Liver (tissue), 9 donors: ENCODE results near the gene CIITA. TPM values are rescaled to one million over a fixed set of nuclear protein-coding genes. Genes with fewer than 3 reads are reported as not detected.
A peak's percentile ranks its signal among the peaks of the same experiment; 100 is the strongest.

Source experiments
- DNase-seq: peaks from one replicate; pipeline ENCODE4 v3.0.0-alpha.2; 2017; ENCODE audit warnings: low spot score
- H3K27ac ChIP-seq, 2 donors: one replicate each; pipeline ENCODE4 v1.7.0; 2013; ENCODE audit warnings: inconsistent platforms in 2 of 2, low read length in 2 of 2, control low read depth in 1 of 2, low read depth in 1 of 2, mild to moderate bottlenecking in 1 of 2
- H3K27me3 ChIP-seq, 4 donors: one replicate each; pipeline versions ENCODE4 v1.6.1 to v1.7.0; 2013; ENCODE audit warnings: low read length in 3 of 4, inconsistent platforms in 1 of 4, mild to moderate bottlenecking in 1 of 4, moderate library complexity in 1 of 4; ENCODE audit not compliant: control insufficient read depth in 4 of 4, insufficient read depth in 4 of 4
- H3K36me3 ChIP-seq, 4 donors: one replicate each; pipeline versions ENCODE4 v1.6.1 to v1.7.0; 2013; ENCODE audit warnings: low read length in 3 of 4, mild to moderate bottlenecking in 3 of 4, low read depth in 1 of 4, moderate library complexity in 1 of 4; ENCODE audit not compliant: control insufficient read depth in 4 of 4, insufficient read depth in 3 of 4
- H3K4me1 ChIP-seq, 4 donors: one replicate each; pipeline versions ENCODE4 v1.6.1 to v1.7.0; 2013; ENCODE audit warnings: low read length in 3 of 4, mild to moderate bottlenecking in 3 of 4, moderate library complexity in 1 of 4; ENCODE audit not compliant: control insufficient read depth in 4 of 4, insufficient read depth in 4 of 4
- H3K4me3 ChIP-seq, 3 donors: one replicate each; pipeline versions ENCODE4 v1.6.1 to v1.7.0; 2013; ENCODE audit warnings: low read length in 3 of 3, control low read depth in 1 of 3, low read depth in 1 of 3, mild to moderate bottlenecking in 1 of 3
- H3K9ac ChIP-seq, 2 donors: one replicate each; pipeline ENCODE4 v1.7.0; 2013; ENCODE audit warnings: low read length in 2 of 2, mild to moderate bottlenecking in 2 of 2, moderate library complexity in 2 of 2, control low read depth in 1 of 2, low read depth in 1 of 2
- H3K9me3 ChIP-seq, 4 donors: one replicate each; pipeline versions ENCODE4 v1.6.1 to v1.7.0; 2013; ENCODE audit warnings: low read length in 3 of 4; ENCODE audit not compliant: control insufficient read depth in 4 of 4
- EGR1 ChIP-seq, 2 donors: IDR thresholded peaks; 2 replicates each; pipeline ENCODE4 v1.6.1; 2016 to 2018; ENCODE audit warnings: antibody characterized with exemption in 2 of 2, low read depth in 2 of 2
- FOXA2 ChIP-seq: IDR thresholded peaks from 2 replicates; pipeline ENCODE4 v1.6.1; 2016; ENCODE audit warnings: antibody characterized with exemption
- HNF4A ChIP-seq, 2 donors: conservative IDR thresholded peaks; 2 replicates each; pipeline ENCODE4 v1.6.1; 2016; ENCODE audit warnings: antibody characterized with exemption in 2 of 2, mild to moderate bottlenecking in 2 of 2
- HNF4G ChIP-seq: IDR thresholded peaks from 2 replicates; pipeline ENCODE4 v1.6.1; 2016; ENCODE audit warnings: antibody characterized with exemption
- JUND ChIP-seq, 2 donors: IDR thresholded peaks; 2 replicates each; pipeline ENCODE4 v1.6.1; 2016; ENCODE audit warnings: antibody characterized with exemption in 2 of 2
- NR2F2 ChIP-seq: IDR thresholded peaks from 2 replicates; pipeline ENCODE4 v1.6.1; 2016; ENCODE audit warnings: antibody characterized with exemption
- RAD21 ChIP-seq, 2 donors: IDR thresholded peaks; 2 replicates each; pipeline ENCODE4 v1.6.1; 2016; ENCODE audit warnings: antibody characterized with exemption in 2 of 2, mild to moderate bottlenecking in 2 of 2
- RXRA ChIP-seq, 2 donors: IDR thresholded peaks; 2 replicates each; pipeline ENCODE4 v1.6.1; 2017 to 2018; ENCODE audit warnings: antibody characterized with exemption in 2 of 2, mild to moderate bottlenecking in 1 of 2
- SP1 ChIP-seq: IDR thresholded peaks from 2 replicates; pipeline ENCODE4 v1.6.1; 2018; ENCODE audit warnings: antibody characterized with exemption, mild to moderate bottlenecking
- TAF1 ChIP-seq: conservative IDR thresholded peaks from 2 replicates; pipeline ENCODE4 v1.6.1; 2016; ENCODE audit warnings: antibody characterized with exemption, mild to moderate bottlenecking
- YY1 ChIP-seq: IDR thresholded peaks from 2 replicates; pipeline ENCODE4 v1.6.1; 2016; ENCODE audit warnings: antibody characterized with exemption, mild to moderate bottlenecking
- WGBS: extraction: QIAGEN DNeasy Blood & Tissue Kit; methylation state at CpG from one replicate; pipeline ENCODE4 v1.1.7; 2013; 5-methylcytosine and 5-hydroxymethylcytosine counted together
- polyA plus RNA-seq, 2 donors: library from polyadenylated mRNA; stranded (reverse) in 1 of 2; unstranded in 1 of 2; fragments of 200-250 nt in 1 of 2; fragments of >200 nt in 1 of 2; fragmentation: Nextera tagmentation in 1 of 2; extraction: Ambion mirVana in 1 of 2; gene quantifications; one replicate each; pipeline versions ENCODE4 v1.2.1 to v1.2.3, GENCODE V29; 2013 to 2015
- total RNA-seq, 2 donors: library from RNA; depleted of rRNA; stranded (reverse); fragments of >200 nt; gene quantifications; one replicate each; pipeline ENCODE4 v1.2.3, GENCODE V29; 2014
- TF ChIP-seq, protein P1 (sequence below): IDR thresholded peaks from 2 replicates; pipeline ENCODE4 v1.6.1; 2016; ENCODE audit warnings: antibody characterized with exemption
- TF ChIP-seq, protein P2 (sequence below): fragments of 150-350 bp; IDR thresholded peaks from 2 replicates; pipeline ENCODE4 v1.5.1; 2017; ENCODE audit warnings: improper control_type of control experiment, low read depth, low read length; ENCODE audit not compliant: missing input control
- TF ChIP-seq, protein P3 (sequence below): IDR thresholded peaks from 2 replicates; pipeline ENCODE4 v1.6.1; 2016; ENCODE audit warnings: antibody characterized with exemption
- TF ChIP-seq, protein P4 (sequence below): IDR thresholded peaks from 2 replicates; pipeline ENCODE4 v1.6.1; 2016; ENCODE audit warnings: antibody characterized with exemption, mild to moderate bottlenecking
- donor health status: healthy.
- donor health status: healthy.
- donor health status: healthy.
- donor health status: healthy.
- donor health status: healthy.

The CIITA gene
- total and polyA plus RNA-seq, 4 donors: 1.6 to 4.2 (median 2.2) TPM

DNA sequence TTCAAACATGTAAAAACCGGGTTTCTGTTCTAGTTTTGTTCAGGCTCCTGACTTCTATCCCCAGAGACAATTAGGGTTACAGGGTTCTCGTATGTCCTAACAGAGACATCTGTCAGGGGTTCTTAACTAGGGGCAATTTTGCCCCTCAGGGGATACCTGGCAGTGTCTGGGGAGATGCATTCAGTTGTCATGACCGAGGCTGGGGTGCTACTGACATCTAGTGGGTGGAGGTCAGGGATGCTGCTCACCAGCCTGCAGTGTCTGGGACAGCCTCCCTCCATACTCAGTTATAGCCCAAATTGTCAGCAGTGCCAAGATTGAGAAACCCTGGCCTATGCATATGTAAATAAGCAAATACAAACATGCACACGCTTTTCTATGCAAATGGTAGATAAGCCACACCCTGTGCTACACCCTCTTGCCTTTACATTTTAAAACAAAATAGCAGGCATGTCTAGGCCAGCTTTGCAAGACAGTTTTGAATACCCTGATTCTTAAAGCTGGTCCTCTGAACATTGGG lies 104.8 kb downstream of the CIITA start:
- WGBS: 87% methylated on average over 4 of the region's 4 CpGs
- Histone ChIP-seq H3K4me1 (peaks cover 0 to 11% (median 4%) of the 10 kb centered on the region in 4 donors), H3K9me3 (no peaks in the 10 kb centered on the region), H3K27me3 (no peaks in the 10 kb centered on the region), H3K27ac (peak overlapping the region in 1 of 2 donors; percentile 0), H3K36me3 (peaks cover 0 to 7% (median 4%) of the 10 kb centered on the region in 4 donors), H3K9ac (no peak overlapping the region), H3K4me3 (no peak overlapping the region)
- peak; percentile 54 for DNase-seq
- TF ChIP-seq RAD21 (IDR thresholded peaks at IDR 0.05) (peak in 1 of 2 donors; percentile 56), RXRA (IDR thresholded peaks at IDR 0.05) (no peak), HNF4G (no peak), NR2F2 (no peak), HNF4A (conservative IDR thresholded peaks at IDR 0.05) (no peak), TAF1 (no peak), SP1 (no peak), JUND (IDR thresholded peaks at IDR 0.05) (no peak), FOXA2 (no peak), YY1 (no peak), EGR1 (IDR thresholded peaks at IDR 0.05; ENCODE audit: low read depth in 2 of 2) (no peak)
- TF ChIP-seq, protein P1, sequence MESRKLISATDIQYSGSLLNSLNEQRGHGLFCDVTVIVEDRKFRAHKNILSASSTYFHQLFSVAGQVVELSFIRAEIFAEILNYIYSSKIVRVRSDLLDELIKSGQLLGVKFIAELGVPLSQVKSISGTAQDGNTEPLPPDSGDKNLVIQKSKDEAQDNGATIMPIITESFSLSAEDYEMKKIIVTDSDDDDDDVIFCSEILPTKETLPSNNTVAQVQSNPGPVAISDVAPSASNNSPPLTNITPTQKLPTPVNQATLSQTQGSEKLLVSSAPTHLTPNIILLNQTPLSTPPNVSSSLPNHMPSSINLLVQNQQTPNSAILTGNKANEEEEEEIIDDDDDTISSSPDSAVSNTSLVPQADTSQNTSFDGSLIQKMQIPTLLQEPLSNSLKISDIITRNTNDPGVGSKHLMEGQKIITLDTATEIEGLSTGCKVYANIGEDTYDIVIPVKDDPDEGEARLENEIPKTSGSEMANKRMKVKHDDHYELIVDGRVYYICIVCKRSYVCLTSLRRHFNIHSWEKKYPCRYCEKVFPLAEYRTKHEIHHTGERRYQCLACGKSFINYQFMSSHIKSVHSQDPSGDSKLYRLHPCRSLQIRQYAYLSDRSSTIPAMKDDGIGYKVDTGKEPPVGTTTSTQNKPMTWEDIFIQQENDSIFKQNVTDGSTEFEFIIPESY: no peak
- TF ChIP-seq, protein P2, sequence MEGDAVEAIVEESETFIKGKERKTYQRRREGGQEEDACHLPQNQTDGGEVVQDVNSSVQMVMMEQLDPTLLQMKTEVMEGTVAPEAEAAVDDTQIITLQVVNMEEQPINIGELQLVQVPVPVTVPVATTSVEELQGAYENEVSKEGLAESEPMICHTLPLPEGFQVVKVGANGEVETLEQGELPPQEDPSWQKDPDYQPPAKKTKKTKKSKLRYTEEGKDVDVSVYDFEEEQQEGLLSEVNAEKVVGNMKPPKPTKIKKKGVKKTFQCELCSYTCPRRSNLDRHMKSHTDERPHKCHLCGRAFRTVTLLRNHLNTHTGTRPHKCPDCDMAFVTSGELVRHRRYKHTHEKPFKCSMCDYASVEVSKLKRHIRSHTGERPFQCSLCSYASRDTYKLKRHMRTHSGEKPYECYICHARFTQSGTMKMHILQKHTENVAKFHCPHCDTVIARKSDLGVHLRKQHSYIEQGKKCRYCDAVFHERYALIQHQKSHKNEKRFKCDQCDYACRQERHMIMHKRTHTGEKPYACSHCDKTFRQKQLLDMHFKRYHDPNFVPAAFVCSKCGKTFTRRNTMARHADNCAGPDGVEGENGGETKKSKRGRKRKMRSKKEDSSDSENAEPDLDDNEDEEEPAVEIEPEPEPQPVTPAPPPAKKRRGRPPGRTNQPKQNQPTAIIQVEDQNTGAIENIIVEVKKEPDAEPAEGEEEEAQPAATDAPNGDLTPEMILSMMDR: peak; percentile 14
- TF ChIP-seq, protein P3, sequence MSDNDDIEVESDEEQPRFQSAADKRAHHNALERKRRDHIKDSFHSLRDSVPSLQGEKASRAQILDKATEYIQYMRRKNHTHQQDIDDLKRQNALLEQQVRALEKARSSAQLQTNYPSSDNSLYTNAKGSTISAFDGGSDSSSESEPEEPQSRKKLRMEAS: no peak
- TF ChIP-seq, protein P4, sequence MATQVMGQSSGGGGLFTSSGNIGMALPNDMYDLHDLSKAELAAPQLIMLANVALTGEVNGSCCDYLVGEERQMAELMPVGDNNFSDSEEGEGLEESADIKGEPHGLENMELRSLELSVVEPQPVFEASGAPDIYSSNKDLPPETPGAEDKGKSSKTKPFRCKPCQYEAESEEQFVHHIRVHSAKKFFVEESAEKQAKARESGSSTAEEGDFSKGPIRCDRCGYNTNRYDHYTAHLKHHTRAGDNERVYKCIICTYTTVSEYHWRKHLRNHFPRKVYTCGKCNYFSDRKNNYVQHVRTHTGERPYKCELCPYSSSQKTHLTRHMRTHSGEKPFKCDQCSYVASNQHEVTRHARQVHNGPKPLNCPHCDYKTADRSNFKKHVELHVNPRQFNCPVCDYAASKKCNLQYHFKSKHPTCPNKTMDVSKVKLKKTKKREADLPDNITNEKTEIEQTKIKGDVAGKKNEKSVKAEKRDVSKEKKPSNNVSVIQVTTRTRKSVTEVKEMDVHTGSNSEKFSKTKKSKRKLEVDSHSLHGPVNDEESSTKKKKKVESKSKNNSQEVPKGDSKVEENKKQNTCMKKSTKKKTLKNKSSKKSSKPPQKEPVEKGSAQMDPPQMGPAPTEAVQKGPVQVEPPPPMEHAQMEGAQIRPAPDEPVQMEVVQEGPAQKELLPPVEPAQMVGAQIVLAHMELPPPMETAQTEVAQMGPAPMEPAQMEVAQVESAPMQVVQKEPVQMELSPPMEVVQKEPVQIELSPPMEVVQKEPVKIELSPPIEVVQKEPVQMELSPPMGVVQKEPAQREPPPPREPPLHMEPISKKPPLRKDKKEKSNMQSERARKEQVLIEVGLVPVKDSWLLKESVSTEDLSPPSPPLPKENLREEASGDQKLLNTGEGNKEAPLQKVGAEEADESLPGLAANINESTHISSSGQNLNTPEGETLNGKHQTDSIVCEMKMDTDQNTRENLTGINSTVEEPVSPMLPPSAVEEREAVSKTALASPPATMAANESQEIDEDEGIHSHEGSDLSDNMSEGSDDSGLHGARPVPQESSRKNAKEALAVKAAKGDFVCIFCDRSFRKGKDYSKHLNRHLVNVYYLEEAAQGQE: no peak

DNA sequence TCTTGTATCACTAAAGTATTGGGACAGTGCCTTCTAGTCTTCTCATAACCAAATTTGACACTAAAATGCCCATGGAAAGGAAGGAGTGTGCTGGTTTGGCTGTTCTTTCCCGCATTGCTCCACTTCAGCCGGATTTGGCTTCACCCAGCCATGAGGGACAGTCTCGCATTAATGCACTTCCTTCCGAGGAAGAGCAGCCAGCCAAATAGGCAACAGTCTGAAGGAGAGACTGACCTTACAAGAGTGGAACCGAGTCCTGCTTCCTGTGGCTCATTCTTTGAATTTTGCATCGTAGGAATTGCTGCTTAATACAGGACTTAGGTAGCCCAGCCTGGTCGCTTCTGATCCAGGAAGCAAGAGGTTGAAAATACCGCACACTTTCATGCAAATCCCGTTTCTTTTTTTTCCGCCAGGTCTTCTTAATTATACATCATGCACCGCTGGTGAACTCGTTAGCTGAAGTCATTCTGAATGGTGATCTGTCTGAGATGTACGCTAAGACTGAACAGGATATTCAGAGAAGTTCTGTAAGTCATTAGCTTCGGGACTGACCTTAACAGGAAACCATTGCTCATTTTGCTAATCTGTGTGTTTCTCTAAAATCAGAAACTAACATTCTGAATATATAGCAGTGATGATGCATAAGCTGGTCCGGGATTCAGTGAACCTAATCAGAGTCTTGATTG lies 105.6 kb downstream of the CIITA start:
- no peak overlapping the region for H3K9ac ChIP-seq
- no peaks in the 10 kb centered on the region for H3K9me3 ChIP-seq
- no peak for DNase-seq
- peak overlapping the region in 1 of 2 donors; percentile 0 for H3K27ac ChIP-seq
- no peak overlapping the region for H3K4me3 ChIP-seq
- peaks cover 0 to 11% (median 4%) of the 10 kb centered on the region in 4 donors for H3K4me1 ChIP-seq
- no peaks in the 10 kb centered on the region for H3K27me3 ChIP-seq
- WGBS: 81% methylated on average over 15 of the region's 15 CpGs
- TF ChIP-seq, protein P3: no peak
- peak in 1 of 2 donors; percentile 5 for TF ChIP-seq RAD21 (IDR thresholded peaks at IDR 0.05)
- no peak for TF ChIP-seq RXRA (IDR thresholded peaks at IDR 0.05)
- peaks cover 3 to 7% (median 5%) of the 10 kb centered on the region in 4 donors for H3K36me3 ChIP-seq
